Fibroblast of the conjunctiva (primary cell): Measurements from ENCODE around the gene FAM118A.
A peak's percentile ranks its signal among the peaks of the same experiment; 100 is the strongest.
"Not testable (repeated sequence)": the region's sequence is repeated elsewhere in the genome, so short reads cannot be mapped to it uniquely, and the experiment has no call there.

ENCODE experiments used
- DNase-seq: peaks from one replicate; pipeline ENCODE4 v3.0.0-alpha.2; 2010; ENCODE audit warnings: low read depth

FAM118A gene

DNA sequence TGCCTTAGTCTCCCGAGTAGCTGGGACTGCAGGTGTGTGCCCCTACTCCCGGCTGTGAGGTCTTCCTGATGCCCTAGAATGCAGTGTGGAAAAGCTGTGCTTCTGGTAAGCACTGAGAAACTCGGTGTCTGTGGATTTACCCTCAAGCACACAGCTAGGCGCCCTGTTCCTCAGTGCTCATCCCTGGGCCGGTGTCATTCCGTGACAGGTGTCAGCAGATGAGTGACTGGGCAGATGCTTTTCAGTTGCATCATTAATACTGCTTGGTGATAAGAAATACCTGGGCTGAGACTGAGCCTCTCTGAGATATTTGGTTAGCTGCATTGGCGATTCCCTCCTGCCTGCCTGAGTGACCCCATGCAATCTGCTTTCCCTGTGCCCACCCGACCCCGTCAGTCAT is 21.8 kb downstream of the FAM118A start:
- DNase-seq: no peak

GRCh38 chr22:45332001-45332400 is 22.3 kb downstream of the FAM118A start:
- DNase-seq: no peak

DNA sequence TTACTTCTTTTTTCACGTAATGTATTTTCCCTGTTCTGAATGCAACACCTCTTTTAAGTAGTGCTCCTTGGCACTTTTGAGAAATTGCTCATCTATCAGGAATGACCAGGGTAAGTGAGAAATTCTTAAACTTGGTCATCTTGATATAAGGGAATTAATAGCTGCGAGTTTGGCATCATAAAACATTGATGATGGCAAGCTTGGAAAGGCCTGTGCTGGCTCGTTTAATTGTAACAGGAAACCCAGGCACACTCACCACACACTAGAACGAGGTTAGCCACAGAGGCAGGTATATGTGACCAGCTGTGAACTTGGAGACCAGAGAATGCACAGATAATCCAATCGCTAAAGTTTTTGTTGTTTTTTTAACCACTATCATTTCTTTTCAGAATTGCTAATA is 24.3 kb downstream of the FAM118A start:
- DNase-seq: no peak

DNA sequence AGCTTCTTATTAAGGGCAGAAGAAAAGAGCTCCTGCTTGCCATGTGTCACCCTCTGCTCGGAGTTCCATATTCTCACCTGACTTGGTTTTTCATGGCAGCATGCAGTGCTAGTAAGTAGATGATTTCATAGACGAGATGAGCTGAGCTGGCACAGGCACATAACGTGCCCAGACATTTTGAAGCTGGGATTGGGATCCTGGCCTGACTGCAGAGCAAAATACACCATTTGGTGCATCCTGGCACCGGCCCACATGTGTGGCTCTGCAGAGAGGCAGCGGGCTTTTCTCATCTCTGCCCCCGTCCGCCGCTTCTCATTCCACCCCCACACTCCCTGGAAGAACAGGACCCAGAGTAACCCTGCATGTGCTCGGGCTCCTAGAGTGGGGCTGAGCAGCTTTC is 24.8 kb downstream of the FAM118A start:
- no peak for DNase-seq

GRCh38 chr22:45335021-45335818 is 25.5 kb downstream of the FAM118A start:
- no peak for DNase-seq

- DNase-seq: no peak
Measured at GRCh38 chr22:45335854-45336522, 26.3 kb downstream of the FAM118A start.

GRCh38 chr22:45336971-45337431 is 27.3 kb downstream of the FAM118A start:
- no peak for DNase-seq

GRCh38 chr22:45337536-45337935 is 27.8 kb downstream of the FAM118A start:
- DNase-seq: no peak

- no peak for DNase-seq
Measured at GRCh38 chr22:45338795-45339194, 29.1 kb downstream of the FAM118A start.

- DNase-seq: no peak
Measured at GRCh38 chr22:45340323-45340722, 30.6 kb downstream of the FAM118A start.

- DNase-seq: no peak
Measured at GRCh38 chr22:45341498-45341897, 31.8 kb downstream of the FAM118A start.

DNA sequence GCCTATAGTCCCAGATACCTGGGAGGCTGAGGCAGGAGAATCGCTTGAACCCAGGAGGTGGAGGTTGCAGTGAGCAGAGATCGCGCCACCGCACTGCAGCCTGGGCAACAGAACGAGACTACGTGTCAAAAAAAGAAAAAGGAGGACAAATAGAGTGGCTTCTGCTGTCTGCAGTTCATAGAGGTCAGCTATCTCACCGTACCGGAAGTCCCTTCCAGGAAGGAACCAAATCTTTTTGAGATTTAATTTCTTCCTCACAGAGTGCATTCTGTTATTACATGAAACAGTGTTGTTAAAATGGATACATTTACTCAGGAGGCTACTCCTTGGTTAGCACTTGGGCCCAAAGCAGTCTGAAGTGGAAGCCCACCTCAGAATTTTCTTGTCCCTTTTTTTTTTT is 33.4 kb downstream of the FAM118A start:
- no peak for DNase-seq

GRCh38 chr22:45344334-45344733 is 34.6 kb downstream of the FAM118A start:
- DNase-seq: no peak

GRCh38 chr22:45349916-45350315 is 40.2 kb downstream of the FAM118A start:
- no peak for DNase-seq

DNA sequence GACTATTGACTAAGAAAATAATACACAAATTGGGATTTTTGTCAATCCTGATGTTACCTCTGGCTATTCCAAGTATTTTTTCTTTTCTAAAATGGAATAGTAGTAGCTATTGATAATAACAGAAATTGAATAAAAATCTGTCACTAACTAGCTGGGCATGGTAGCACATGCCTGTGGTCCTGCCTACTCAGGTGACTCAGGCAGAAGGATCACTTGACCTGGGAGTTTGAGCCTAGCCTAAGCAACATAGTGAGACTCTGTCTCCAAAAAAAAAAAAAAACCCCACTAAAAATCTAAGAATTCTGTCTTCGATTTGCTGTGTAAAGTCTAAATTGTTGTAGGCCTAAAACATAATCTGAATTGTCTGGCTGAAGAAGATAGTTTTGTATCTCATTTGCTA is 42.2 kb downstream of the FAM118A start:
- DNase-seq: no peak

GRCh38 chr22:45352757-45353156 is 43.0 kb downstream of the FAM118A start:
- not testable (repeated sequence) for DNase-seq

- no peak for DNase-seq
Measured at GRCh38 chr22:45353786-45354185, 44.1 kb downstream of the FAM118A start.

DNA sequence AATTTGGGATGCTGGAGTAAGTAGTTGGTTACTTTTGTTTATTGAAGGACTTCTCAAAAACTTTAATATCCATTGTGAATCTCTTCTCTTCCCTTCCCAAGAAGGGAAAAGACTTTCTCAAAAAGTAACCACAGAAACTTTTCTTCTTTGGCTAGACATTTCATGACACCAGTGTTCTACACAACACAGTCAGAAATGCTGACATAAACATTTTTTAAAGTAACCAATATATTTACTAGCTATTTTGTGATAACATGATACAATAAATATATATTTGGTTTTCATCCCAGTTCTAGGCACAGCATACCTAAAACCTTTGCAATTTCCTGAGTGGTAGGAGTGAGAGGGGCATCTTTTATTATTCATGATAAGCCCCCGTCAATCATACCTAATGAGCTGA is 47.8 kb downstream of the FAM118A start:
- no peak for DNase-seq

- peak; percentile 34 for DNase-seq
Measured at GRCh38 chr22:45358127-45358526, 48.4 kb downstream of the FAM118A start.

DNA sequence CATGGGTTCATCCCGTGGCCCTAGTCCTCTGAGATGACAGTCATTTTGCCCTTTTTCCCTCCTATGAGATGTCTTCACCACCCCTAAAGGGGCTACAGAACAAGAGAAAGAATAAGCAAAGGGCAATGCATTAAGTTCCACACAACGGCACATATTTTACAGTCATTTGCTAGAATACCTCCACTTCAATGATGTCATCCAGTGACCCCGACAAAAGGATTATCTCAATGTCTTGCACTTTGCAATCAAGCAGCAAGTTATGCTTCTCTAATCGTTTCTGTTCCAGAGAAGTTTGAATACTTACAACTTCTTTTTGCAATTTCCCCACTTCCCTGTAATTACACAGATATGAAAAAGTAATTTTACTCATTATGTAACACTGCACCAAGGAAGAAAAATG is 49.9 kb downstream of the FAM118A start:
- no peak for DNase-seq

GRCh38 chr22:45366713-45367112 is 57.0 kb downstream of the FAM118A start:
- no peak for DNase-seq

- not testable (repeated sequence) for DNase-seq
Measured at GRCh38 chr22:45373592-45373991, 63.9 kb downstream of the FAM118A start.

DNA sequence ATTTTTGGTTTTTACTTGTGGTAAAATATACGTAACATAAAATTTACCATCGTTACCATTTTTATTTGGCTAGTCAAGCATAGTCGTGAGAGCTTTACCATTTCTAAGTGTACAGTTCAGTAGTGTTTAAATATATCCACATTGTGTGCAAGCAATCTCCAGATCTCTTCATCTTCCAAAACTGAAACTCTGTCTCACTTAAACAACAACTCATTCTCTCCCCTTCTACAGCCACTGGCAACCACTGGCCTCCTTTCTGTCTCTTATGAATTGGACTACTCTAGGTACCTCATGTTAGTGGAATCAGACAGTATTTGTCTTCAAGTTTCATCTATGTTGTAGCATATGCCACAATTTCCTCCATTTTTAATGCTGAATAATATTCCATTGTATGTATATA is 66.3 kb downstream of the FAM118A start:
- no peak for DNase-seq

DNA sequence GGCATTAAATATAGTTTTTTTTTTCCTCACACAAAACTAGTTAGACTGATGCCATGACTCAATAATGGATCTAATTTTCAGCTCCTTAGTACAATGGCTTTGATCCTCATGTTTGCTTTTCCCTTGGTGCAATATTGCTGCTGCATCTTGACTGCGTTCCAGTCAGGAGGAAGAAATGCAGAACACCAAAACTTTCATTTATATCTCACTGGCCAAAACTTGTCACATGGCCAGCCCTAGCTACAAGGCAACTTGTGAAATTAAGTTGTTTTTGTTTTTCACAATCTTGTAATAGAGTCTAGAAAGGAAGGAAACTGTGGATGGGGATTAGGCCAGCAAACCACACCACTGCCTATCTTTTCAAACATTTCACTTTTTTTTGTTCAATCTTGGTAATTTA is 67.0 kb downstream of the FAM118A start:
- no peak for DNase-seq
